ENCODE data around the gene UGT1A3.

- TF ChIP-seq POLR2A (IDR thresholded peaks at IDR 0.05; ENCODE audit: low read depth, low read length), result no peak
- TF ChIP-seq POLR2AphosphoS5 (IDR thresholded peaks at IDR 0.05; ENCODE audit: low read depth, low read length), result no peak
- TF ChIP-seq TAF1 (IDR thresholded peaks at IDR 0.05; ENCODE audit: low read depth, low read length), result no peak
These were observed 93.4 kb downstream of the UGT1A3 start for GRCh38 chr2:233822101-233822771.
